Neural progenitor cell (in vitro differentiated cells): ENCODE results near the gene DENND2D. TPM values are rescaled to one million over a fixed set of nuclear protein-coding genes. Genes with fewer than 3 reads are reported as not detected.
A peak's percentile ranks its signal among the peaks of the same experiment; 100 is the strongest.
"Not testable (repeated sequence)": the region's sequence is repeated elsewhere in the genome, so short reads cannot be mapped to it uniquely, and the experiment has no call there.

Experiments used
- DNase-seq: peaks from one replicate; pipeline ENCODE4 v3.0.0-alpha.2; 2016; ENCODE audit warnings: low spot score
- H2AFZ ChIP-seq: fragments of 200-600 bp; sonication (generic); replicated peaks from 2 replicates; pipeline ENCODE4 v1.6.1; 2016; ENCODE audit warnings: antibody characterized with exemption
- H3F3A ChIP-seq: fragments of 200-600 bp; sonication (generic); 2 replicates; pipeline ENCODE4 v1.6.1; 2016; ENCODE audit warnings: antibody characterized with exemption, low read depth
- H3K27ac ChIP-seq: fragments of 200-600 bp; sonication (generic); 2 replicates; pipeline ENCODE4 v1.5.1; 2016; ENCODE audit warnings: mild to moderate bottlenecking
- H3K27me3 ChIP-seq: fragments of 200-600 bp; sonication (generic); 2 replicates; pipeline ENCODE4 v1.6.1; 2016; ENCODE audit warnings: mild to moderate bottlenecking, moderate library complexity
- H3K36me3 ChIP-seq: fragments of 200-600 bp; sonication (generic); 2 replicates; pipeline ENCODE4 v1.5.1; 2016
- H3K4me1 ChIP-seq: fragments of 200-600 bp; sonication (generic); 2 replicates; pipeline ENCODE4 v1.6.1; 2016; ENCODE audit warnings: mixed run types
- H3K4me2 ChIP-seq: fragments of 200-600 bp; sonication (generic); 2 replicates; pipeline ENCODE4 v1.6.1; 2016
- H3K4me3 ChIP-seq: fragments of 200-600 bp; sonication (generic); 2 replicates; pipeline ENCODE4 v1.5.1; 2016
- H3K79me2 ChIP-seq: fragments of 200-600 bp; sonication (generic); 2 replicates; pipeline ENCODE4 v1.6.1; 2016; ENCODE audit warnings: low read depth
- H3K9ac ChIP-seq: fragments of 200-600 bp; sonication (generic); 2 replicates; pipeline ENCODE4 v1.6.1; 2016
- H3K9me3 ChIP-seq: fragments of 200-600 bp; sonication (generic); 2 replicates; pipeline ENCODE4 v1.5.1; 2016; ENCODE audit warnings: low read depth
- H4K20me1 ChIP-seq: fragments of 200-600 bp; sonication (generic); 2 replicates; pipeline ENCODE4 v1.6.1; 2016; ENCODE audit warnings: low read depth
- H3K27ac Mint-ChIP-seq: 3 replicates; pipeline ENCODE4 v1.8.0; 2021; ENCODE audit warnings: mixed read lengths
- H3K27me3 Mint-ChIP-seq: 2 replicates; pipeline ENCODE4 v1.8.0; 2022; ENCODE audit warnings: low read depth, mild to moderate bottlenecking, inconsistent platforms, moderate library complexity, mixed read lengths; ENCODE audit not compliant: insufficient read depth
- H3K36me3 Mint-ChIP-seq: 3 replicates; pipeline ENCODE4 v1.8.0; 2021; ENCODE audit warnings: mixed read lengths
- H3K4me1 Mint-ChIP-seq: 3 replicates; pipeline ENCODE4 v1.8.0; 2021; ENCODE audit warnings: mixed read lengths
- H3K4me3 Mint-ChIP-seq: 3 replicates; pipeline ENCODE4 v1.8.0; 2021; ENCODE audit warnings: mild to moderate bottlenecking, moderate library complexity, mixed read lengths
- H3K9me3 Mint-ChIP-seq: 3 replicates; pipeline ENCODE4 v1.8.0; 2020; ENCODE audit warnings: mixed read lengths
- CTCF ChIP-seq: fragments of 200-600 bp; sonication (generic); IDR thresholded peaks from 2 replicates; pipeline ENCODE4 v1.5.1; 2017; ENCODE audit warnings: antibody characterized with exemption, mild to moderate bottlenecking
- EZH2 ChIP-seq: fragments of 200-600 bp; sonication (generic); IDR thresholded peaks from 2 replicates; pipeline ENCODE4 v1.6.1; 2017; ENCODE audit warnings: antibody characterized with exemption, mild to moderate bottlenecking, moderate library complexity
- EZH2phosphoT487 ChIP-seq: fragments of 200-600 bp; sonication (generic); IDR thresholded peaks from 2 replicates; pipeline ENCODE4 v1.6.1; 2017; ENCODE audit warnings: antibody characterized with exemption
- total RNA-seq: library from RNA; depleted of rRNA; stranded (reverse); fragments of >200 nt; gene quantifications from 2 replicates; pipeline ENCODE4 v1.2.3, GENCODE V29; 2015; ENCODE audit warnings: low replicate concordance

Gene DENND2D
- total RNA-seq, 1 donor from 2014 or later = not detected

DNA sequence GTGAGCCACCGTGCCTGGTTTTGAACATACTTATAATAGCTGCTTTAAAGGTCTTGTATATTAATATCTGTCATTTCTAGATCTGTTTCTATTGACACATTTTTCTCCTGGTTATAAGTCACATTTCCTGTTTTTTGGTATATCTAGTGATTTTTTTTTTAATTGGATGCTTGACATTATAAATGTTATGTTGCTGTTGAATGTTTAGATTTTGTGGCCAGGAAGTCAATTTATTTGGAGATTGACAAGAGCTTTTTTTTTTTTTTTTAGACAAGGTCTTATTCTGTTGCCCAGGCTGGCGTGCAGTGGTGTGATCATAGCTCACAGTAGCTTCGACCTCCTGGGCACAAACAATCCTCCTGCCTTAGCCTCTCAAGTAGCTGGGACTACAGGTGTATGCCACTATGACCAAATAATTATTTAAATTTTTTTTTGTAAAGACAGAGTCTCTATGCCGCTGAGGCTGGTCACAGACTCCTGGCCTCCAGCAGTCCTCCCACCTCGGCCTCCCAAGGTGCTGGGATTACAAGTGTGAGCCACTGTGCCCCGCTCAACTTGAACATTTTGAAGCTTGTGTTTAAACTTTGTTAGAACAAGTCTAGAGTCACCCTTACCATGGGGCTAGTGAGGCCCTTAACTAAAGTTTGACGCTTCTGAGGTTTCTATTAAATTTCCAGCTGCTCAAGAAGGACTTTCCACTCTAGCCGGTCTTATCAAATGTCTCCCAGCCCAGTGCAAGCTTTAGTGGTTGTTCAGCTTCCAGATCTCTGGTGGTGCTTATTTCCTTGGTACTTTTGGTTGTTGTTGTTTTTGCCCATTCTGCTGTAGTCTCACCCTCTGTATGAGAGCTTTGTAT, 18.5 kb upstream of the DENND2D start:
- Histone ChIP-seq H3K27me3 (no peaks in the 10 kb centered on the region), H3K4me1 (peaks cover 46% of the 10 kb centered on the region), H2AFZ (no peak overlapping the region), H4K20me1 (no peaks in the 10 kb centered on the region), H3K9me3 (no peaks in the 10 kb centered on the region), H3K4me2 (peak overlapping the region; percentile 61), H3K27ac (peak overlapping the region; percentile 84), H3F3A (peaks cover 27% of the 10 kb centered on the region), H3K36me3 (no peaks in the 10 kb centered on the region), H3K79me2 (no peaks in the 10 kb centered on the region), H3K4me3 (no peak overlapping the region), H3K9ac (no peak overlapping the region)
- peak overlapping the region; percentile 78 for H3K27ac Mint-ChIP-seq
- no peaks in the 10 kb centered on the region for H3K36me3 Mint-ChIP-seq
- no peak overlapping the region for H3K4me3 Mint-ChIP-seq
- H3K27me3 Mint-ChIP-seq = peaks cover 12% of the 10 kb centered on the region
- TF ChIP-seq CTCF (no peak), EZH2phosphoT487 (no peak), EZH2 (no peak)
- peaks cover 35% of the 10 kb centered on the region for H3K4me1 Mint-ChIP-seq
- peaks cover 5% of the 10 kb centered on the region for H3K9me3 Mint-ChIP-seq
- no peak for DNase-seq

DNA sequence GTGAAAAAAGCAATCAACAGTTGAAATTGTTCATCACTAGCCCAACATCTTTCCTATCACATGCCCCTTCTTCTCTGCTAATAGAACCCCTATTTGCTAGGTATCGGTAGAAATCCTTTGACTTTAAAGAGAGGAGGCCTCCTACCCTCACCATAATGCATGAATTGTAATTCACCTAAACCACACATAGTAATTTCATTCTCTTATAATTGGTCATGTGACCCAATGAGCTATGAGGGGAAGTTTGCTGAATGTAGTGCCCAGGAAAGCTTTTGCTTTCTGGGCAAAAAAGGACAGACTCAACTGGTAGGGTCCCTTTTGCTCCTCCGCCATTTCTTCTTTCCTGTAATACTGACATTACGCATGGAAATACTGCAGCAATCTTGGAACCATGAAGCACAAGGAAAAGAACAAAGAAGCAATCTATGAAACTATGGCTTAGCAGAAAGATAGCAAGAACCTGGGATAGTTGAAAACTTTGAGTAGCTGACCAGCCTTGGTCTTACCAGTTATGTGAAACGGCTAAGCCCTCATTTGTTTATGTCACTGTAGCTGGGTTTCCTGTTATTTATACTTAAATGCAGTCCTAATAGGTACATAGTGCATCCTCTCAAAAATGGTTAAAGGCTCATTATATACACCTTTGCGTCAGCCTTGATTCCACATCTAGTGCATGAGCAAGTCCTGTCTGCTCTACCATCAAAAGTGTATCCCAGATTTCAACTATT, 16.9 kb upstream of the DENND2D start:
- Histone ChIP-seq H3K4me1 (peaks cover 42% of the 10 kb centered on the region), H3K36me3 (no peaks in the 10 kb centered on the region), H4K20me1 (no peaks in the 10 kb centered on the region), H3K9me3 (no peaks in the 10 kb centered on the region), H3K79me2 (no peaks in the 10 kb centered on the region), H3K27ac (no peak overlapping the region), H3K4me2 (no peak overlapping the region), H3F3A (peaks cover 24% of the 10 kb centered on the region), H3K4me3 (no peak overlapping the region), H2AFZ (no peak overlapping the region), H3K9ac (no peak overlapping the region), H3K27me3 (no peaks in the 10 kb centered on the region)
- H3K36me3 Mint-ChIP-seq = no peaks in the 10 kb centered on the region
- H3K4me1 Mint-ChIP-seq = peaks cover 31% of the 10 kb centered on the region
- no peak for DNase-seq
- TF ChIP-seq CTCF = no peak
- TF ChIP-seq EZH2phosphoT487 = no peak
- no peak for TF ChIP-seq EZH2
- H3K27ac Mint-ChIP-seq = no peak overlapping the region
- peaks cover 5% of the 10 kb centered on the region for H3K9me3 Mint-ChIP-seq
- peaks cover 12% of the 10 kb centered on the region for H3K27me3 Mint-ChIP-seq
- H3K4me3 Mint-ChIP-seq = no peak overlapping the region

DNA sequence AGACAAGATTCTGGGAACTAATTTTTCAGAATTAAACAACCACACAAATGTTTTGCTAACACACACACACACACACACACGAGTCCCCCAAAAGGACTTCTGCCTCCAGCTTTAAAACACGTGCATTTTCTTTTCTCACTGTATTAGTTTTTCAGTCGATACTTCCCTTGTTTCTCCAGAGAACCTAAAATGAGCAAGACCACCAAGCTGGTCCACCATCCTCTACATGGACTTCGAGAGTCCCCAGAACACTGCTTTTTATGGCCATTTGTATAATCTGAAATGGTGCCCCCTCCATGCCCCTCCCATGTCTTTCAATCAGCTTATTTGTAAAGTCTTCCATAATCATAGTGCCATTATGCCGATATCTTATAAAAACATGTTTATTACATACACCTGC, 16.3 kb upstream of the DENND2D start:
- Histone ChIP-seq H3K79me2 (no peaks in the 10 kb centered on the region), H3K4me3 (no peak overlapping the region), H3K27me3 (no peaks in the 10 kb centered on the region), H4K20me1 (no peaks in the 10 kb centered on the region), H3F3A (peaks cover 24% of the 10 kb centered on the region), H3K36me3 (no peaks in the 10 kb centered on the region), H3K4me2 (no peak overlapping the region), H3K27ac (no peak overlapping the region), H2AFZ (no peak overlapping the region), H3K9ac (no peak overlapping the region), H3K4me1 (peaks cover 40% of the 10 kb centered on the region), H3K9me3 (no peaks in the 10 kb centered on the region)
- peaks cover 12% of the 10 kb centered on the region for H3K27me3 Mint-ChIP-seq
- H3K27ac Mint-ChIP-seq = no peak overlapping the region
- no peak for TF ChIP-seq EZH2
- no peak for TF ChIP-seq EZH2phosphoT487
- no peak for DNase-seq
- peaks cover 27% of the 10 kb centered on the region for H3K4me1 Mint-ChIP-seq
- no peaks in the 10 kb centered on the region for H3K36me3 Mint-ChIP-seq
- H3K4me3 Mint-ChIP-seq = no peak overlapping the region
- H3K9me3 Mint-ChIP-seq = peaks cover 5% of the 10 kb centered on the region

GRCh38 chr1:111215285-111215684, 14.8 kb upstream of the DENND2D start:
- H3K9me3 Mint-ChIP-seq, H3K79me2 ChIP-seq, H3K36me3 ChIP-seq, H3K36me3 Mint-ChIP-seq, H3K4me2 ChIP-seq, H3K27me3 Mint-ChIP-seq, H3K27ac Mint-ChIP-seq, H3K4me3 ChIP-seq, H3K9ac ChIP-seq, H4K20me1 ChIP-seq, H3K27me3 ChIP-seq, H3K27ac ChIP-seq, DNase-seq, H3K4me3 Mint-ChIP-seq, H3K9me3 ChIP-seq: not testable (repeated sequence)
- peaks cover 33% of the 10 kb centered on the region for H3K4me1 ChIP-seq
- peaks cover 16% of the 10 kb centered on the region for H3K4me1 Mint-ChIP-seq
- peaks cover 19% of the 10 kb centered on the region for H3F3A ChIP-seq
- peak overlapping the region; percentile 90 for H2AFZ ChIP-seq
